ENCODE measurements around the gene FGF4. TPM values are rescaled to one million over a fixed set of nuclear protein-coding genes. Genes with fewer than 3 reads are reported as not detected.

Gene FGF4
- total and polyA plus RNA-seq, 9 donors: 5.4 to 14.6 (median 10.0) TPM

- Histone ChIP-seq H3K4me3 (ENCODE audit: low read length) (no peak overlapping the region), H3K27ac (ENCODE audit: low read length) (no peak overlapping the region), H3K36me3 (ENCODE audit: control insufficient read depth, insufficient read depth, low read length) (no peaks in the 10 kb centered on the region), H3K4me1 (ENCODE audit: control insufficient read depth, insufficient read depth, low read length) (no peaks in the 10 kb centered on the region), H3K27me3 (ENCODE audit: control insufficient read depth, insufficient read depth, low read length) (peaks cover 26% of the 10 kb centered on the region), H3K9me3 (replicated peaks; ENCODE audit: control insufficient read depth, low read depth, low read length) (no peaks in the 10 kb centered on the region)
- DNase-seq: no peak
- WGBS (ENCODE audit: insufficient coverage): 61% methylated on average over 7 of the region's 11 CpGs
These were observed 24.9 kb downstream of the FGF4 start for GRCh38 chr11:69750108-69750850.

- 86% methylated on average over 5 of the region's 11 CpGs for WGBS (ENCODE audit: insufficient coverage)
- Histone ChIP-seq H3K27ac (ENCODE audit: low read length) (no peak overlapping the region), H3K27me3 (ENCODE audit: control insufficient read depth, insufficient read depth, low read length) (peaks cover 20% of the 10 kb centered on the region), H3K36me3 (ENCODE audit: control insufficient read depth, insufficient read depth, low read length) (no peaks in the 10 kb centered on the region), H3K9me3 (replicated peaks; ENCODE audit: control insufficient read depth, low read depth, low read length) (no peaks in the 10 kb centered on the region), H3K4me3 (ENCODE audit: low read length) (no peak overlapping the region), H3K4me1 (ENCODE audit: control insufficient read depth, insufficient read depth, low read length) (no peaks in the 10 kb centered on the region)
- DNase-seq: no peak
These were observed 26.5 kb downstream of the FGF4 start for GRCh38 chr11:69748637-69749036.

GRCh38 chr11:69746752-69747742 is 28.1 kb downstream of the FGF4 start:
- Histone ChIP-seq H3K4me3 (ENCODE audit: low read length) (no peak overlapping the region), H3K27ac (ENCODE audit: low read length) (no peak overlapping the region), H3K27me3 (ENCODE audit: control insufficient read depth, insufficient read depth, low read length) (peaks cover 22% of the 10 kb centered on the region), H3K9me3 (replicated peaks; ENCODE audit: control insufficient read depth, low read depth, low read length) (no peaks in the 10 kb centered on the region), H3K36me3 (ENCODE audit: control insufficient read depth, insufficient read depth, low read length) (no peaks in the 10 kb centered on the region), H3K4me1 (ENCODE audit: control insufficient read depth, insufficient read depth, low read length) (no peaks in the 10 kb centered on the region)
- 52% methylated on average over 23 of the region's 29 CpGs for WGBS (ENCODE audit: insufficient coverage)
- DNase-seq: no peak

GRCh38 chr11:69746140-69746539 is 29.0 kb downstream of the FGF4 start:
- no peaks in the 10 kb centered on the region for H3K4me1 ChIP-seq (ENCODE audit: control insufficient read depth, insufficient read depth, low read length)
- peaks cover 19% of the 10 kb centered on the region for H3K27me3 ChIP-seq (ENCODE audit: control insufficient read depth, insufficient read depth, low read length)
- WGBS (ENCODE audit: insufficient coverage): 72% methylated on average over 8 of the region's 8 CpGs
- no peaks in the 10 kb centered on the region for H3K9me3 ChIP-seq (replicated peaks; ENCODE audit: control insufficient read depth, low read depth, low read length)
- no peak for DNase-seq
- H3K36me3 ChIP-seq (ENCODE audit: control insufficient read depth, insufficient read depth, low read length): no peaks in the 10 kb centered on the region
- no peak overlapping the region for H3K4me3 ChIP-seq (ENCODE audit: low read length)
- H3K27ac ChIP-seq (ENCODE audit: low read length): no peak overlapping the region

- DNase-seq: no peak
- no peaks in the 10 kb centered on the region for H3K9me3 ChIP-seq (replicated peaks; ENCODE audit: control insufficient read depth, low read depth, low read length)
- no peaks in the 10 kb centered on the region for H3K36me3 ChIP-seq (ENCODE audit: control insufficient read depth, insufficient read depth, low read length)
- no peak overlapping the region for H3K4me3 ChIP-seq (ENCODE audit: low read length)
- 70% methylated on average over 6 of the region's 10 CpGs for WGBS (ENCODE audit: insufficient coverage)
- H3K27ac ChIP-seq (ENCODE audit: low read length): no peak overlapping the region
- H3K27me3 ChIP-seq (ENCODE audit: control insufficient read depth, insufficient read depth, low read length): peaks cover 19% of the 10 kb centered on the region
- no peaks in the 10 kb centered on the region for H3K4me1 ChIP-seq (ENCODE audit: control insufficient read depth, insufficient read depth, low read length)
These were observed 29.9 kb downstream of the FGF4 start for GRCh38 chr11:69745201-69745600.

- Histone ChIP-seq H3K9me3 (replicated peaks; ENCODE audit: control insufficient read depth, low read depth, low read length) (no peaks in the 10 kb centered on the region), H3K4me3 (ENCODE audit: low read length) (no peak overlapping the region), H3K27me3 (ENCODE audit: control insufficient read depth, insufficient read depth, low read length) (peaks cover 17% of the 10 kb centered on the region), H3K27ac (ENCODE audit: low read length) (no peak overlapping the region), H3K36me3 (ENCODE audit: control insufficient read depth, insufficient read depth, low read length) (no peaks in the 10 kb centered on the region), H3K4me1 (ENCODE audit: control insufficient read depth, insufficient read depth, low read length) (no peaks in the 10 kb centered on the region)
- no peak for DNase-seq
- WGBS (ENCODE audit: insufficient coverage): 74% methylated on average over 5 of the region's 7 CpGs
These were observed 30.7 kb downstream of the FGF4 start for GRCh38 chr11:69744435-69744834.

GRCh38 chr11:69734841-69735240 is 40.3 kb downstream of the FGF4 start:
- WGBS (ENCODE audit: insufficient coverage): 90% methylated on average over 3 of the region's 3 CpGs
- Histone ChIP-seq H3K36me3 (ENCODE audit: control insufficient read depth, insufficient read depth, low read length) (no peaks in the 10 kb centered on the region), H3K4me3 (ENCODE audit: low read length) (no peak overlapping the region), H3K4me1 (ENCODE audit: control insufficient read depth, insufficient read depth, low read length) (no peaks in the 10 kb centered on the region), H3K27me3 (ENCODE audit: control insufficient read depth, insufficient read depth, low read length) (peaks cover 29% of the 10 kb centered on the region), H3K27ac (ENCODE audit: low read length) (no peak overlapping the region), H3K9me3 (replicated peaks; ENCODE audit: control insufficient read depth, low read depth, low read length) (peaks cover 11% of the 10 kb centered on the region)
- DNase-seq: no peak

- 83% methylated on average over 1 of the region's 2 CpGs for WGBS (ENCODE audit: insufficient coverage)
- peaks cover 11% of the 10 kb centered on the region for H3K9me3 ChIP-seq (replicated peaks; ENCODE audit: control insufficient read depth, low read depth, low read length)
- H3K36me3 ChIP-seq (ENCODE audit: control insufficient read depth, insufficient read depth, low read length): no peaks in the 10 kb centered on the region
- no peak overlapping the region for H3K27ac ChIP-seq (ENCODE audit: low read length)
- peaks cover 32% of the 10 kb centered on the region for H3K27me3 ChIP-seq (ENCODE audit: control insufficient read depth, insufficient read depth, low read length)
- H3K4me3 ChIP-seq (ENCODE audit: low read length): no peak overlapping the region
- H3K4me1 ChIP-seq (ENCODE audit: control insufficient read depth, insufficient read depth, low read length): no peaks in the 10 kb centered on the region
- no peak for DNase-seq
These were observed 40.8 kb downstream of the FGF4 start for GRCh38 chr11:69734367-69734766.

GRCh38 chr11:69732910-69733309 is 42.2 kb downstream of the FGF4 start:
- DNase-seq: no peak
- Histone ChIP-seq H3K36me3 (ENCODE audit: control insufficient read depth, insufficient read depth, low read length) (no peaks in the 10 kb centered on the region), H3K4me3 (ENCODE audit: low read length) (no peak overlapping the region), H3K27me3 (ENCODE audit: control insufficient read depth, insufficient read depth, low read length) (peaks cover 39% of the 10 kb centered on the region), H3K9me3 (replicated peaks; ENCODE audit: control insufficient read depth, low read depth, low read length) (peaks cover 7% of the 10 kb centered on the region), H3K27ac (ENCODE audit: low read length) (no peak overlapping the region), H3K4me1 (ENCODE audit: control insufficient read depth, insufficient read depth, low read length) (no peaks in the 10 kb centered on the region)
- 68% methylated on average over 6 of the region's 7 CpGs for whole genome bisulfite sequencing (ENCODE audit: insufficient coverage)

- H3K9me3 ChIP-seq (replicated peaks; ENCODE audit: control insufficient read depth, low read depth, low read length): peaks cover 7% of the 10 kb centered on the region
- H3K4me3 ChIP-seq (ENCODE audit: low read length): no peak overlapping the region
- H3K27me3 ChIP-seq (ENCODE audit: control insufficient read depth, insufficient read depth, low read length): peaks cover 56% of the 10 kb centered on the region
- DNase-seq: no peak
- no peak overlapping the region for H3K27ac ChIP-seq (ENCODE audit: low read length)
- H3K4me1 ChIP-seq (ENCODE audit: control insufficient read depth, insufficient read depth, low read length): peaks cover under 1% of the 10 kb centered on the region
- H3K36me3 ChIP-seq (ENCODE audit: control insufficient read depth, insufficient read depth, low read length): no peaks in the 10 kb centered on the region
- WGBS (ENCODE audit: insufficient coverage): 83% methylated on average over 10 of the region's 11 CpGs
These were observed 44.0 kb downstream of the FGF4 start for GRCh38 chr11:69731110-69731509.

Data from muscle of leg (tissue), 11 donors.